Measurements from ENCODE around the gene MACROH2A1. TPM values are rescaled to one million over a fixed set of nuclear protein-coding genes. Genes with fewer than 3 reads are reported as not detected.

The MACROH2A1 gene
- total RNA-seq, 4 donors from 2014 or later, result 104 to 167 (median 136) TPM

- Histone ChIP-seq H3K4me1 (no peaks in the 10 kb centered on the region), H3K27me3 (no peaks in the 10 kb centered on the region), H3K9me3 (no peaks in the 10 kb centered on the region), H3K36me3 (no peaks in the 10 kb centered on the region), H3K27ac (no peak overlapping the region), H3K4me3 (no peak overlapping the region)
- in situ Hi-C loops (cut with MboI; ENCODE audit: low sequenced_read_pairs in 4 of 4) (no loop called here), intact Hi-C loops (cut with DNase I; ENCODE audit: low total_unique reads) (no loop called here)
- TF ChIP-seq CTCF (IDR thresholded peaks at IDR 0.05 in 4 of 5, conservative IDR thresholded peaks at IDR 0.05 in 1 of 5), result no peak
- TF ChIP-seq POLR2A (IDR thresholded peaks at IDR 0.05), result no peak
- DNase-seq (no peak), ATAC-seq (no peak)
Measured at GRCh38 chr5:135323227-135323626, 75.8 kb downstream of the MACROH2A1 start.

GRCh38 chr5:135322744-135323143, 76.3 kb downstream of the MACROH2A1 start:
- intact Hi-C loops (cut with DNase I; ENCODE audit: low total_unique reads), result no loop called here
- TF ChIP-seq CTCF (IDR thresholded peaks at IDR 0.05 in 4 of 5, conservative IDR thresholded peaks at IDR 0.05 in 1 of 5) (no peak), POLR2A (IDR thresholded peaks at IDR 0.05) (no peak)
- Histone ChIP-seq H3K27ac (no peak overlapping the region), H3K4me1 (no peaks in the 10 kb centered on the region), H3K27me3 (no peaks in the 10 kb centered on the region), H3K9me3 (no peaks in the 10 kb centered on the region), H3K4me3 (no peak overlapping the region), H3K36me3 (no peaks in the 10 kb centered on the region)
- no peak for ATAC-seq
- in situ Hi-C loops (cut with MboI; ENCODE audit: low sequenced_read_pairs in 4 of 4), result no loop called here
- DNase-seq, result no peak

- Histone ChIP-seq H3K27ac (no peak overlapping the region), H3K27me3 (no peaks in the 10 kb centered on the region), H3K4me3 (no peak overlapping the region), H3K9me3 (no peaks in the 10 kb centered on the region), H3K4me1 (no peaks in the 10 kb centered on the region), H3K36me3 (no peaks in the 10 kb centered on the region)
- TF ChIP-seq POLR2A (IDR thresholded peaks at IDR 0.05) (no peak), CTCF (IDR thresholded peaks at IDR 0.05 in 4 of 5, conservative IDR thresholded peaks at IDR 0.05 in 1 of 5) (no peak)
- ATAC-seq (no peak), DNase-seq (no peak)
- in situ Hi-C loops (cut with MboI; ENCODE audit: low sequenced_read_pairs in 4 of 4), result no loop called here
- intact Hi-C loops (cut with DNase I; ENCODE audit: low total_unique reads), result no loop called here
Measured at GRCh38 chr5:135322271-135322670, 76.8 kb downstream of the MACROH2A1 start.

- no peaks in the 10 kb centered on the region for H3K36me3 ChIP-seq
- no peak overlapping the region for H3K27ac ChIP-seq
- ATAC-seq, result no peak
- no peaks in the 10 kb centered on the region for H3K4me1 ChIP-seq
- DNase-seq, result no peak
- no peak overlapping the region for H3K4me3 ChIP-seq
- H3K9me3 ChIP-seq, result no peaks in the 10 kb centered on the region
- intact Hi-C loops (cut with DNase I; ENCODE audit: low total_unique reads) (no loop called here), in situ Hi-C loops (cut with MboI; ENCODE audit: low sequenced_read_pairs in 4 of 4) (no loop called here)
- no peaks in the 10 kb centered on the region for H3K27me3 ChIP-seq
- no peak for TF ChIP-seq POLR2A (IDR thresholded peaks at IDR 0.05)
- TF ChIP-seq CTCF (IDR thresholded peaks at IDR 0.05 in 4 of 5, conservative IDR thresholded peaks at IDR 0.05 in 1 of 5), result no peak
Measured at GRCh38 chr5:135320718-135321484, 78.1 kb downstream of the MACROH2A1 start.
